ENCODE results near the gene TXLNG.
A peak's percentile ranks its signal among the peaks of the same experiment; 100 is the strongest.

The TXLNG gene

GRCh38 chrX:16785247-16786138 is 773 bp upstream of the TXLNG start:
- DNase-seq = peak; percentile 25

DNA sequence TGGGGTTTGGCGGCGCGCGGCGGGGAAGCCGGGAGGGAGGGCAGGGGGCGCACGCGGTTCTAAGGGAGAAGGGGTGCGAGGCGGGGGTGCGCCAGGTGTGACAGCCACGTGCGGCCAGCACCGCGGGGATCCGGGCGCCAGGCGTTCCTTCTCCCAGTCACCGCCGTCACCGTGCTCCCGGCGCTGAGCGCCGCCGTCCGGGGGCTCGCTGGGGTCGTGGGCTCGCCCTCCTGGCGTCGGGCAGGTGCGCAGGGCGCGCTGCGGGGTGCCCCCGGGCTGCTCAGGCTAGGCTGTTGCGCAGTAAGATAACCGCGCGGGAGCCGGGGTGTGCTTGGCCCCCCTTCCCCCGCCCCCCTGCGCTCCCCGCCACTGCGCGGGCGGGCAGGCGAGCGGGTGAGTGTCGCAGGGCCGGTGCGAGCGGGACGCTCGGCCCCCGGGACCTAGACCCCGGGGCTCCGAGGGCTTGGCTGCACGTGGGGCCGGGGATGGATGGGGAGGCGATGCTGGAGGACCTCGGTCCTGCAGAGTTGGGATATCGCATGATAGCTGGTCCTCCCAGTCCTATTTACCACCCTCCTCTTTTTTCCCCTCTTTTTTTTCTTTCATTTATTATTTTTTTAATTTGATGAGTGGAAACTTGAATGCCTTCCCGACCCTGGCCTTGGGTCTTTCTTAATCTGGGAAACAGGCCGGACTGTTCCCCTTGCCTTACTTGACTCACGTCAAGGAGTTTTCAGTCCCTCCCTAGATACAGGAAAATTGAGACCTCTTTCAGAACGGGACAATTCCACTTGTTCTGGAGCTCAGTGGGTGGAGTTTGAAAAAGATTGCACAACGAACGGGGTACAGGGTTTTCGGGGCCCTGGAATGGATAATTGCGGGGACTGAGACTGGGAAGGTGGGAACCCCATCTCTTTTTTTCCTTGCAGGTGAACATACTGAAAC is 797 bp downstream of the TXLNG start:
- peak; percentile 44 for DNase-seq

- no peak for DNase-seq
Observed at GRCh38 chrX:16788477-16788876, 2.2 kb downstream of the TXLNG start.

DNA sequence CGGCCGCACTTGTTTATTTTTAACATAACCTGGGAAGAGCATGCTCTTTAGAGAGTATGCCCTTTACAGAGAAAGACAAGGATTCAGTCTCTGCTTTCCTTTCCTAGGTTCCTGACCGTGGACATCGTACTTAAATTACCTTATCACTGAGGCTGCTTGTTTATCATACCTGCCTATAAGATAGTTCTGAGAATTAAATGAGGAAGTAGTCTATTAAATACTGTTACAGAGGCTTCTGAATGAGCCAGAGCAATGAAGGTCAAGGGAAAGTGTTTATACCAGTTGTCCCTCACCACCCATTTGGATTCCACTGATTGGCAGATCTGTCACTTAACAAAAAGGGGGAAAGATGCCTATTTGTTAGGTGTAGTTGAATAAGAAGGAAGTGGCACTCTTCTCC is 10.0 kb downstream of the TXLNG start:
- DNase-seq = no peak

GRCh38 chrX:16797358-16797757 is 11.1 kb downstream of the TXLNG start:
- no peak for DNase-seq

DNA sequence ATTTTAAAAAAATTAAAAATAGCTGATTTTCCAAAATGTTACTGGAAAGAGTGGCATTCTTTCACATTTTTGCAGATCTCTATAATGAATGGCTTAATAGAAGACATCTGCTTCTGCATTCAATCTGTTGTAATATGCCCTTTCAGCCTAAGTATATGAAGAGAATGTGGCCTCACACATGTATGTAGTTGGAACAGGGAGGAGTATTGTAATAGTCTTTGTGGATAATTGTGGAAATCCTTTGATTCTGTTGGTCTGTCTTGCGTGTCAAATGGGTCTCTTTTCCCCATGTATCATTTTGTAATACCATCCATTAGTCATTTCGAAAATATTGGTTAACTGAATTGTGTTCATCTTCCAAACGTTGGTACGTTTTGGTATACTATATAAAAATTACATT is 11.6 kb downstream of the TXLNG start:
- no peak for DNase-seq

DNA sequence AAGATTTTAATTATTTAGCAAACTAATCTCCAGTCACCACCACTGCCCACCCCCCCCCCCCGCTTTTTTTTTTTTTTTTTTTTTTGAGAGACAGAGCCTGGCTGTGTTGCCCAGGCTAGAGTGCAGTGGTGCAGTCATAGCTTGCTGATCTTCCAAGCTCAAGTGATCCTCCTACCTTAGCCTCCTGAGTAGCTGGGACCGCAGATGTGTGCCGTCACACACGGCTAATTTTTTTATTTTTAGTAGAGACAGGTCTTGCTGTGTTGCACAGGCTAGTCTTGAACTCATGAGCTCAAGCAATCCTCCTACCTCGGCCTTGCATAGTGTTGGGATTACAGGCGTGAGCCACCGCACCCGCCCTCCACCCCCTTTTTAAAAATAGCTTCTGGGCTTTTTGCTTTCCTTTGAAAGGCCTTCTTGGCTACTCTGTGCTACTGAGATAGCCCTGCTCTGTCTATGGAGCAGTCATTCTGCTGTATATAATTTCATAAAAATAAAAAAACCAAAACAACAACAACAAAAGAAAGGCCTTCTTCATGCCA is 18.7 kb downstream of the TXLNG start:
- no peak for DNase-seq

- DNase-seq = no peak
Observed at GRCh38 chrX:16807548-16807947, 21.3 kb downstream of the TXLNG start.

- DNase-seq = no peak
Observed at GRCh38 chrX:16807976-16808542, 21.8 kb downstream of the TXLNG start.

DNA sequence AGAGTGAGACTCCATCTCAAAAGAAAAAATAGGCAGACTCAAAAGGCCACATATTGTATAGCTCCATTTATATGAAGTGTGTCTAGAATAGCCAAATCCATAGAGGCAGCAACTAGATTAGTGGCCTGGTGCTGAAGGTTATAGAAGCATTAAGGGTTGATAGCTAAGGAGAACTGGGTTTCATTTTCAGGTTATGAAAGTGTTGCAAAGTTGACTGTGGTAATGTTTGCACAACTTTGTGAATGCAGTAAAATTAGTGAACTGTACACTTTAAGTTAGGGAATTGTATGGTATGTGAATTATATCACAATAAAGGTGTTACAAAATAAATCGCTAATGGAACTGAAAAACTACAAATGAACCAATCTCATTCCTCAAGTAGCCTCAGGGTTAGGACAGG is 28.3 kb downstream of the TXLNG start:
- no peak for DNase-seq

GRCh38 chrX:16819634-16820033 is 33.4 kb downstream of the TXLNG start:
- DNase-seq = no peak

DNA sequence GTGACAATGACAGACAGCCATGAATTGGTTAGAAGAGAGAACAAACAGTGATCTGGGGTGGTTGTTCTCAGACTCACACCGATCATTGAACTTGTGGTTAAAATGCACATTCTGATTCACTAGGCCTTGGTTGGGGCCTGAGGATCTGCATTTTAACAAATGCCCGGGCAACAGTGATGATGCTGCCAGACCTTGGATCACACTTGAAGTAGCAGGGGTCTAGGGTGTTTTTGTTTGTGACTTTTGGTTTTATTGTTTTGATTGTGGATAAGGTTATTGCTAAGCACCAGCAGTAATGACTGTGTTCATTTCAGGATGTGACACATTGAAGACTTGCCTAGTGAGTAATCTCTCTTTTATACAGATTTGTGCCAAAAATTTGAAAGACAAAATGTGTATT is 36.5 kb downstream of the TXLNG start:
- DNase-seq = no peak

GRCh38 chrX:16825264-16826035 is 39.2 kb downstream of the TXLNG start:
- no peak for DNase-seq

- peak; percentile 63 for DNase-seq
Observed at GRCh38 chrX:16826207-16826606, 39.9 kb downstream of the TXLNG start.

DNA sequence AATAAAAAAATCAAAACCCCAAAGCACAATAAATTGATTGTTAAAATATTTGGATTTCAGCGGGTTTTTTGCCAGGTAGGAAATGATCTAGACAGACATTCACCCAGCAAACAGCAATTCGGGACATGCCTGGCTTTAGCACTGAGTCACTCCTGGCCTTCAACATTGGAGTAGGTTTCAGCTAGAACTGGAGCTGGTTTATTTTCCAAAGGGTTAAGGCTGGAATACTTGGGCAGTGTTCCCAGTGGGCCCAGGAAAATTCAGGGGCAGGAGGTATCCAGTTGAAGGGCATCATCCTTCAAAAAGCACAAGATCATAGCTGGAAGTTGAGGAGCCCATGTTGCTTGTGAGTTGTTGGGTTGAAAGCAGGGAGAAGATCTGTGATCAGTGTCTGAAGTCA is 41.0 kb downstream of the TXLNG start:
- no peak for DNase-seq

GRCh38 chrX:16828124-16828908 is 42.0 kb downstream of the TXLNG start:
- no peak for DNase-seq

GRCh38 chrX:16832301-16832700 is 46.0 kb downstream of the TXLNG start:
- no peak for DNase-seq

DNA sequence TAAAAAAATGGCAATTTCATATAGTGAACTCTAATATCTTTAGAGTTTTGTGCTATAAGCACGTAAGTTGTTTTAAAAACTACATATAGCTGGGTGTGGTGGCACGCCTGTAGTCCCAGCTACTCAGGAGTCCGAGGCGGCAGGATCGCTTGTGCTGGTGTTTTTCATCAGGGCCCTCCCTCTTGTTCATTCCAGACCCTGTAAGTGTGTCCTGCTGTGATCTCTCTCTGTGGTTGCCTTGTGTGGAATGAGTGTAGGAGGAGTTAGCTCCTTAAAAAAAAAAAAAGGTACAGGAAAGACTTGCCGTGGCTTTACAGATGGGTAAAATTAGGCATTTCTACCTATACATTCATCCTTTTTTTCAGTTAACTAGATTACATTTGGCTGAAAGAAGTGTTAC is 48.5 kb downstream of the TXLNG start:
- no peak for DNase-seq

GRCh38 chrX:16836371-16836770 is 50.1 kb downstream of the TXLNG start:
- no peak for DNase-seq

DNA sequence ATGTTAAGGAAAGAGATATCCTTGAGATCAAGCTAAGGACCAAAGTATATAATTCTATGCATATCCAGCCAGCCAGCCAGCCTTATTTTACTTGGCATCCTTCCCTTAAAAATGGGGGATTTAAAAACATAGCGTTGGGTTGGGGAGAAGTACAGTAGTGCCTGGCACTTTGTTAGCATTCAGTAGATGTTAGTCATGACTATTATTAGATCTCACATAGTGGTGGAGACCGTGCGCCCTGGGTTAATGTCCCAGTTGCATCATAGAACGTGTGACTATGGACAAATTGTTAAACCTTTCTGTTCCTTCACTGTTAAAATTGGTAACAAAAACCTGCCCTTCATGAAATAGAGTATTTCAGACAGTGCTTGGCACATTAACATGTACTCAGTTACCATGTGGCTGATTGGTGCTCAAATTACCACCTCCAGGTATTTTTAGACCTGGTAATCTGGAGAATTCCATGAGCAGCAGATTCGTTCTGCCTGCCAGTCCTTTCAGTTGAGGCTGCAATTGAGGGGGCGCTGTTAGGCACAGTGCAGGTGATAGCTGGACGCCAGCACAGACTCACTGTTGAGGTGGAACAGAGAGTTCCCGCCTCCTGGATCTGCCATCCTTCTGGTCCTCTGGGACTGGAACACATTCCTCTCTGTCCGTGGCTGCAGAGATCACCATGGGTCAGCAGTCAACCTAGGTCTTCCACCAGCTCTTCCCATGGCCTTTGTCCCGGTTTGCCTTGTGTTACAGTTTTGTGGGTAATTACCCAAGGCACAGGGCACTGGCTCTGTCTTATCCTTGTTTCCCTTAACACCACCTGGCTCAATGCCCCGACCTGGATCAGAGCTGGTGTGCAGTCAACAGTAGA is 52.2 kb downstream of the TXLNG start:
- DNase-seq = no peak

Measured in NCI-H2171 treated with DMSO at 0.1 percent for 48 hours (cell line).